ENCODE data around the gene MVB12B. TPM values are rescaled to one million over a fixed set of nuclear protein-coding genes. Genes with fewer than 3 reads are reported as not detected.

MVB12B gene
- total and polyA plus RNA-seq, 8 donors = 2.6 to 6.7 (median 4.0) TPM

DNA sequence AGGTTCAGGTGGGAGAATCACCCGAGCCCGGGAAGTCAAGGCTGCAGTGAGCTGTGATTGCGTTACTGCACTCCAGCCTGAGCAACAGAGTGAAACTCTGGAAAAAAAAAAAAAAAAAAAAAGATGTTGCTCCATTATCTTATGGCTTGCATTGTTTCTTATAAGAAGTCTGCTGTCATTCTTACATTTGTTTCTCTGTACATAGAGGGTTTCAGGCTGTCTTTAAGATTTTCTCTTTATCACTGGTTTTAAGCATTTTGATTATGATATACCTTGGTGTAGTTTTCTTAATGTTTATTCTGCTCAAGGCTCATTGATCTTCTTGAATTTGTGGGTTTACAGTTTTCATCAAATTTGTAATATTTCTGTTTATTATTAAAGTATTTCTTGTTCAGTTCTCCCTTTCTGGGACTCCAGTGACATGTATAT lies 35.2 kb downstream of the MVB12B start:
- FAIRE-seq = no peak

DNA sequence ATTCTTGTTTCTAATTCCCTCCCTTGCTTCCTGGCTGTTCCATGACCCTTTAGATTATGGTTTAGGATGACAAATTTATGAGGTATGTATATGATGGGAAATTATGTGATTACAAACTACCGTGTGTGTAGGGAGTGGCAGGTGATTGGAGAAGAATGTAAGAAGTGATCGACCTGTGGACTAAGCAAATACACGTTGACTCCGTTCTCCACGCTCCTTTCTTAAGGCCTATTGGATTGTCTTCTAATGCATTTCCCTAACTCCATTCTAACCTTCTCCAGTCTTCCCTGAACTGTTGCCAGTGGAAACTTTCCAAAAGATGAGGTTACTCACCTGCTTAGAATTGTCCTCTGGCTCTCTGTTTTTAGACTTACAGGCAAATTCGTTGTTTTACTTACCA lies 36.6 kb downstream of the MVB12B start:
- Histone ChIP-seq H3K4me3 (no peak overlapping the region), H3K27ac (no peak overlapping the region), H3K4me1 (no peaks in the 10 kb centered on the region), H3K9me3 (peaks cover 0 to 5% (median 2%) of the 10 kb centered on the region in 4 donors), H3K36me3 (no peaks in the 10 kb centered on the region), H3K27me3 (no peaks in the 10 kb centered on the region)
- WGBS, 2 donors = 94 to 95% methylated on average over 6 of the region's 6 CpGs
- DNase-seq (no peak), ATAC-seq (no peak), FAIRE-seq (peak; percentile 41)
- TF ChIP-seq, protein P1, sequence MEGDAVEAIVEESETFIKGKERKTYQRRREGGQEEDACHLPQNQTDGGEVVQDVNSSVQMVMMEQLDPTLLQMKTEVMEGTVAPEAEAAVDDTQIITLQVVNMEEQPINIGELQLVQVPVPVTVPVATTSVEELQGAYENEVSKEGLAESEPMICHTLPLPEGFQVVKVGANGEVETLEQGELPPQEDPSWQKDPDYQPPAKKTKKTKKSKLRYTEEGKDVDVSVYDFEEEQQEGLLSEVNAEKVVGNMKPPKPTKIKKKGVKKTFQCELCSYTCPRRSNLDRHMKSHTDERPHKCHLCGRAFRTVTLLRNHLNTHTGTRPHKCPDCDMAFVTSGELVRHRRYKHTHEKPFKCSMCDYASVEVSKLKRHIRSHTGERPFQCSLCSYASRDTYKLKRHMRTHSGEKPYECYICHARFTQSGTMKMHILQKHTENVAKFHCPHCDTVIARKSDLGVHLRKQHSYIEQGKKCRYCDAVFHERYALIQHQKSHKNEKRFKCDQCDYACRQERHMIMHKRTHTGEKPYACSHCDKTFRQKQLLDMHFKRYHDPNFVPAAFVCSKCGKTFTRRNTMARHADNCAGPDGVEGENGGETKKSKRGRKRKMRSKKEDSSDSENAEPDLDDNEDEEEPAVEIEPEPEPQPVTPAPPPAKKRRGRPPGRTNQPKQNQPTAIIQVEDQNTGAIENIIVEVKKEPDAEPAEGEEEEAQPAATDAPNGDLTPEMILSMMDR (IDR thresholded peaks at IDR 0.05) = no peak
- intact Hi-C loops (cut with DNase I) = no loop called here

More for the DNA sequence above, 35.2 kb downstream of the MVB12B start:
- peaks cover 0 to 5% (median 2%) of the 10 kb centered on the region in 4 donors for H3K9me3 ChIP-seq
- H3K36me3 ChIP-seq = no peaks in the 10 kb centered on the region
- DNase-seq (no peak), ATAC-seq (no peak)
- TF ChIP-seq, protein P1 (IDR thresholded peaks at IDR 0.05) = no peak
- no peaks in the 10 kb centered on the region for H3K4me1 ChIP-seq
- no peaks in the 10 kb centered on the region for H3K27me3 ChIP-seq
- intact Hi-C loops (cut with DNase I) = no loop called here
- WGBS, 2 donors = 92 to 95% methylated on average over 3 of the region's 3 CpGs
- no peak overlapping the region for H3K4me3 ChIP-seq
- no peak overlapping the region for H3K27ac ChIP-seq

DNA sequence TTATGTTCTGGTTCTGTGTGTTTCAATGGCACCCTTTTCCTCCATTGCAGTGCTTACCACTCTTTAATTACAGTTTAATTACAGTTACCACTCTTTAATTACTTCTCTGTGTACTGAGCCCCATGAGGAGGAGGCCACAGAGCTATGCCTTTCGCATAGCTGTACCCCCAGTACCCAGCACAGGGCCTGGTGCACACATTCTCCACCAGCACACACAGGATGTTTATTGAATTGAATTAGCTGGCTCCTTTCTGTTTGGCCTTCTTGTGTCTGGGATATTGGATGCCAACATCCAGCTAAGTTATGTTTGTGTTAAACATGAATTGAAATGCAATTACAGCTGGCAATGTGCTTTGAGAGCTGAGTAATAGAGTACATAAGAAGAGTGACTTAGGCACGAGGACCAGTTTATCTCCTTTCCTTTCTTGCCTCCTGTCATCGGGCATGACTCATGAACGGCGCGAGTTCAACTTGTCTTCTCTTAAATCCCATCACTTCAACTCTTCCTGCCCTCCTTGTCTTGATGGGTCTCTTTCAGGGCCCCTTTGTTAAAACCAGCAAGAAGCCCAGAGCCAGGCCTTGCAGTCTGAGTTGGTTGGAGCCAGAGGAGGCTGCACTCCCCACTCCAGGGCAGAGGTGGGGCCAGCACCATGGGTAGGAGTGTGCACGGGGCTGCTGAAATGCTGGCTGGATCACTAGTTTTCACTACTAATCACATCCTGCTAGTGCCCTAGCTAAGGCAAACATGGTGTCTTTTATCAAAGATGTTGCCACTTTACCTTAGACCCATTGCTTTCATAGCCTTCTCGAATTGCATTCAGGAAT lies 37.4 kb downstream of the MVB12B start:
- no peaks in the 10 kb centered on the region for H3K27me3 ChIP-seq
- H3K36me3 ChIP-seq = no peaks in the 10 kb centered on the region
- ATAC-seq (no peak), FAIRE-seq (no peak), DNase-seq (no peak)
- TF ChIP-seq, protein P1 (IDR thresholded peaks at IDR 0.05) = no peak
- no peak overlapping the region for H3K4me3 ChIP-seq
- H3K4me1 ChIP-seq = no peaks in the 10 kb centered on the region
- WGBS, 2 donors = 94 to 96% methylated on average over 8 of the region's 8 CpGs
- H3K9me3 ChIP-seq = peaks cover 0 to 5% (median 2%) of the 10 kb centered on the region in 4 donors
- H3K27ac ChIP-seq = no peak overlapping the region
- intact Hi-C loops (cut with DNase I) = no loop called here

DNA sequence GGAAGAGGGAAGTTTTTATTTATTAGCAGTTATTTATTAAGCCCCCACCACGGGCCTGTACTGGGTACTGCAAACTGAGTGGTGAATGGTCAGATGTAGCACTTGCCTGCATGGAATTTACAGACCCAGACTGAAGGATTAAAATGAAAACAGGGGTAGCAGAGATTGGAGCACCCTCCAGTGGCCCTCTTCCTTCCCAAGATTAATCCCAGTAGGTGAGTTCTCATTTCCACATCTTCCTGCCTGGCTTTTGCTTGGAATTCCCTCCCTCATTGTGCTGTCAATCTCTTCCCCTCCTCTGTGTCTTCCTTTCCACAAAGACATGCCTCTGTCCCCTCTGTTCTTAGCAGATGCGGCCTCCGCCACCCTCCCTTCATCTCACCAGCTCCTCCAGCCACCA lies 39.2 kb downstream of the MVB12B start:
- no peaks in the 10 kb centered on the region for H3K36me3 ChIP-seq
- peaks cover 0 to 5% (median 0%) of the 10 kb centered on the region in 4 donors for H3K9me3 ChIP-seq
- no peak for ATAC-seq
- H3K27ac ChIP-seq = no peak overlapping the region
- no peak overlapping the region for H3K4me3 ChIP-seq
- intact Hi-C loops (cut with DNase I) = no loop called here
- 88 to 90% methylated on average over 3 of the region's 3 CpGs for WGBS, 2 donors
- H3K27me3 ChIP-seq = no peaks in the 10 kb centered on the region
- no peak for FAIRE-seq
- TF ChIP-seq, protein P1 (IDR thresholded peaks at IDR 0.05) = no peak
- no peaks in the 10 kb centered on the region for H3K4me1 ChIP-seq
- no peak for DNase-seq
